SU-DHL-6 (cell line): ENCODE measurements around the gene AKAP8.

Source experiments
- H2AFZ ChIP-seq: fragments of 200-600 bp; sonication (generic); 2 replicates; pipeline ENCODE4 v1.6.1; 2014; ENCODE audit warnings: low read depth, mild to moderate bottlenecking, moderate library complexity, mixed read lengths, antibody characterized with exemption, low read length; ENCODE audit not compliant: severe bottlenecking
- H3F3A ChIP-seq: fragments of 200-600 bp; shearing (Covaris generic); 2 replicates; pipeline ENCODE4 v1.6.0; 2016; ENCODE audit warnings: antibody characterized with exemption, mild to moderate bottlenecking; ENCODE audit not compliant: insufficient read depth
- H3K27ac ChIP-seq: fragments of 200-600 bp; sonication (generic); 2 replicates; pipeline ENCODE4 v1.5.1; 2016; ENCODE audit warnings: low read depth, mild to moderate bottlenecking, low read length, moderate library complexity, mixed read lengths
- H3K27me3 ChIP-seq: fragments of 200-600 bp; sonication (generic), shearing (Covaris generic); 2 replicates; pipeline ENCODE4 v1.6.0; 2014; ENCODE audit warnings: mild to moderate bottlenecking, low read length
- H3K36me3 ChIP-seq: fragments of 200-600 bp; sonication (generic); 2 replicates; pipeline ENCODE4 v1.6.1; 2014; ENCODE audit warnings: mild to moderate bottlenecking, low read length, mixed read lengths
- H3K4me2 ChIP-seq: fragments of 300-600, 200-600 bp; shearing (Covaris generic), sonication (generic); 2 replicates; pipeline ENCODE4 v1.6.0; 2014; ENCODE audit warnings: low read length, low read depth, mild to moderate bottlenecking; ENCODE audit not compliant: poor library complexity, severe bottlenecking
- H3K4me3 ChIP-seq: fragments of 200-600 bp; sonication (generic); 2 replicates; pipeline ENCODE4 v1.5.1; 2014; ENCODE audit warnings: antibody characterized with exemption, low read length, mild to moderate bottlenecking, mixed read lengths; ENCODE audit not compliant: insufficient read depth, poor library complexity, severe bottlenecking
- H3K79me2 ChIP-seq: fragments of 200-600 bp; sonication (generic); 2 replicates; pipeline ENCODE4 v1.6.1; 2014; ENCODE audit warnings: mild to moderate bottlenecking, low read length, moderate library complexity; ENCODE audit not compliant: insufficient read depth
- H3K9ac ChIP-seq: fragments of 200-600 bp; sonication (generic); 2 replicates; pipeline ENCODE4 v1.7.0; 2014; ENCODE audit warnings: mild to moderate bottlenecking, low read length
- H3K9me2 ChIP-seq: fragments of 200-600 bp; sonication (generic); replicated peaks from 2 replicates; pipeline ENCODE4 v1.6.1; 2014; ENCODE audit warnings: low read length; ENCODE audit not compliant: insufficient read depth
- H3K9me3 ChIP-seq: fragments of 200-600 bp; sonication (generic); 2 replicates; pipeline ENCODE4 v1.6.1; 2014; ENCODE audit warnings: low read length, mixed read lengths; ENCODE audit not compliant: insufficient read depth
- H4K20me1 ChIP-seq: fragments of 200-600 bp; sonication (generic); 2 replicates; pipeline ENCODE4 v1.6.1; 2014; ENCODE audit warnings: low read depth, mild to moderate bottlenecking, antibody characterized with exemption, low read length, moderate library complexity, mixed read lengths
- CTCF ChIP-seq: fragments of 200-600 bp; sonication (generic); IDR thresholded peaks from one replicate; pipeline ENCODE4 v1.5.1; 2017; ENCODE audit warnings: antibody characterized with exemption, mild to moderate bottlenecking, low read length, moderate library complexity; ENCODE audit not compliant: insufficient read depth, poor library complexity, severe bottlenecking
- EZH2phosphoT487 ChIP-seq: fragments of 200-600 bp; sonication (generic), shearing (Covaris generic); conservative IDR thresholded peaks from 2 replicates; pipeline ENCODE4 v1.6.1; 2018; ENCODE audit warnings: mild to moderate bottlenecking, antibody characterized with exemption, low read length, moderate library complexity, mixed read lengths

Gene AKAP8

DNA sequence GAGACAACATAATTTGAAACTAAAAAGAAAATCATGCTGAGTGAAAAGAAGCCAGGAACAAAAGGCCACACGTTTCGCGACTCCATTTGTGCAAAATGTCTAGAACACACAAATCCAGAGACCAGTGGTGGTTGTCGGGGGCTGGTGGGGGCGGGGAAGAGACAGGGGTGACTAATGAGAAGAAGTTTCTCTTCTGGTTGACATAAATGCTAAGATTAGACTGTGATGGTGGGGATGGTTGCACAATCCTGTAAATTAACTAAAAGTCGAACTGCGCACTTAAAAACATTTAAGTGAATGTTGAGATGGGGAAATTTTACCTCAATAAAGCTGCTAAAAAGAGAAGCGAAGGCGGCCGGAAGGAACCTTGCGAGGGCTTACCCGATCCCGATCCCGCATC is 7.1 kb downstream of the AKAP8 start:
- no peaks in the 10 kb centered on the region for H3K27me3 ChIP-seq
- H3K9ac ChIP-seq: no peak overlapping the region
- no peaks in the 10 kb centered on the region for H3K9me2 ChIP-seq
- no peaks in the 10 kb centered on the region for H3K9me3 ChIP-seq
- no peaks in the 10 kb centered on the region for H3F3A ChIP-seq
- no peak overlapping the region for H3K27ac ChIP-seq
- no peak overlapping the region for H2AFZ ChIP-seq
- peaks cover 10% of the 10 kb centered on the region; the same call in 1 of the 2 replicates for H4K20me1 ChIP-seq
- H3K36me3 ChIP-seq: no peaks in the 10 kb centered on the region; the same call in 1 of the 2 replicates
- no peak overlapping the region for H3K4me3 ChIP-seq
- no peak for TF ChIP-seq EZH2phosphoT487
- TF ChIP-seq CTCF: no peak
- H3K4me2 ChIP-seq: no peak overlapping the region
- peaks cover 65% of the 10 kb centered on the region for H3K79me2 ChIP-seq

DNA sequence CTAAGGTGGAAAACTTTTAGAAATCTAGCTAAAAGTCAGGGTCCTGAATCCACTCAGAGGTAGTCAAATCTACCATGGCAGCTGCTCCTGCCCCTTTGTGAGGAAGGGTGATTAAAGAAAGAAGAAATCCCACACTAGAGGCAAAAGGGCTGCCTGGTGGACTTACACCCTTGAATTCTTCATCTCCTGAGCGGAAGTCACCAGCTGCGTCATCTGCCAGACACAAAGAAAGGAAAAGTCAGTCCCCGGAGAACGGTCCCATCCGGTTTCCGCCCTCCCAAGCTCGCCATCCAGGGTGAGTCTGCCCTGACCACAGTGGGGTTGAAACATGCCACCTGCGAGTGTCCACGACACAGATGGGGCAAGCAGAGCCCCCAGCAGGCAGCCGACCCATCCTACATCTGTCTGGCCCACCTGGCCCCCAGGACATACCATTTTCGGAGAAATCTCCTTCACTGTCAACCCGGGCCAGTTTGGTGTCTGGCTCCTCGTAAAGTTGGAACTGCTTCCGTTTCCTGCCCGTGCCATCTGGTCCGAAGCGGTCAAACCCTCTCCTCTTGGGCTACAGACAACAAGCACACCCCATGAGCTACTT is 7.7 kb downstream of the AKAP8 start:
- H4K20me1 ChIP-seq: peaks cover 6% of the 10 kb centered on the region; the same call in 1 of the 2 replicates
- no peak overlapping the region for H3K9ac ChIP-seq
- H3F3A ChIP-seq: no peaks in the 10 kb centered on the region
- H3K4me2 ChIP-seq: no peak overlapping the region
- H3K9me3 ChIP-seq: no peaks in the 10 kb centered on the region
- H3K27me3 ChIP-seq: no peaks in the 10 kb centered on the region
- H3K4me3 ChIP-seq: no peak overlapping the region
- no peak for TF ChIP-seq CTCF
- no peak for TF ChIP-seq EZH2phosphoT487
- H3K79me2 ChIP-seq: peaks cover 59% of the 10 kb centered on the region
- H3K36me3 ChIP-seq: no peaks in the 10 kb centered on the region; the same call in 1 of the 2 replicates
- no peak overlapping the region for H2AFZ ChIP-seq
- H3K9me2 ChIP-seq: no peaks in the 10 kb centered on the region
- H3K27ac ChIP-seq: no peak overlapping the region

DNA sequence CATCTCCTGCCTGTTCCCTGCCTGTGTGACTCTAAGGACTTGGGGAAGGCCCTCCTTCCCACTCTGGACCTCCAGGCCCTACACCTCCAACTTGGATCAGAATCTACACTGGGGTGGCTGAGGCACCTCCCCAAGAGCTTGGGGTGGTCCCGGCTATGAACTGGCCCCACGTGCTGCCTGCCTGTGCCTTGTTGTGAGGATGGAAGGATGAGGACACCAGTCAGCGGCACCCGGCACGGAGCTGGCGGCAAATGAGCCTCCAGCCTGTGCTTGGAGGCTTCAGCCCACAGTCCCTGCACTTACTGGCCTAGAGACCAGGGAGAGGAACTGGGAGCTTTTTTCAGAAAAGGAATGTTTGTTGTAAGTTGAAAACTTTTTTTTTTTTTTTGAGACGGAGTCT is 8.5 kb downstream of the AKAP8 start:
- Histone ChIP-seq H3K36me3 (peaks cover 2% of the 10 kb centered on the region; the same call in 1 of the 2 replicates), H3K9ac (no peak overlapping the region), H2AFZ (no peak overlapping the region)

More for the DNA sequence above, 8.5 kb downstream of the AKAP8 start:
- no peak for TF ChIP-seq CTCF
- no peak for TF ChIP-seq EZH2phosphoT487
- Histone ChIP-seq H3K4me3 (no peak overlapping the region), H3K9me3 (no peaks in the 10 kb centered on the region), H3K4me2 (no peak overlapping the region), H3K9me2 (no peaks in the 10 kb centered on the region), H3K79me2 (peaks cover 51% of the 10 kb centered on the region), H3K27me3 (no peaks in the 10 kb centered on the region), H4K20me1 (peaks cover 5% of the 10 kb centered on the region; the same call in 1 of the 2 replicates), H3K27ac (no peak overlapping the region), H3F3A (no peaks in the 10 kb centered on the region)
